Endometrial microvascular endothelial cells (primary cell): ENCODE results near the gene TLR10. TPM values are rescaled to one million over a fixed set of nuclear protein-coding genes. Genes with fewer than 3 reads are reported as not detected.
"Not testable (repeated sequence)": the region's sequence is repeated elsewhere in the genome, so short reads cannot be mapped to it uniquely, and the experiment has no call there.

Source experiments
- in situ Hi-C: cut with HindIII; loops from 2 replicates; pipeline ENCODE4 v1.10.0; 2017; ENCODE audit warnings: low sequenced_read_pairs, low pct_unique_long_range_greater_than_20kb; ENCODE audit errors: inconsistent ontology term
- total RNA-seq: library from RNA; depleted of rRNA; stranded (reverse); fragments of >200 nt; gene quantifications from one replicate; pipeline ENCODE4 v1.2.3, GENCODE V29; 2015; ENCODE audit errors: inconsistent ontology term

TLR10 gene
- total RNA-seq, 1 donor from 2014 or later, result not detected

GRCh38 chr4:38774181-38774955 lies 8.4 kb downstream of the TLR10 start:
- in situ Hi-C loops, result no loop called here

DNA sequence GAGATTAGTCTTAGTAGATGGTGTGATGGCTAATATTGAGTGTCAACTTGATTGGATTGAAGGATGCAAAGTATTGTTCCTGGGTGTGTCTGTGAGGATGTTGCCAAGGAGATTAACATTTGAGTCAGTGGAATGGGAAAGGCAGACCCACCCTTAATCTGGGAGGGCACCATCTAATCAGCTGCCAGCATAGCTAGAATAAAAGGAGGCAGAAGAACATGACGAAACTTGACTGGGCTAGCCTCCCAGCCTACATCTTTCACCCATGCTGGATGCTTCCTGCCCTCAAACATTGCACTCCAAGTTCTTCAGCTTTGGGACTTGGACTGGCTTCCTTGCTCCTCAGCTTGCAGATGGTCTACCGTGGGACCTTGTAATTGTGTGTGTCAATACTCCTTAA lies 12.5 kb downstream of the TLR10 start:
- in situ Hi-C loops, result not testable (repeated sequence)

DNA sequence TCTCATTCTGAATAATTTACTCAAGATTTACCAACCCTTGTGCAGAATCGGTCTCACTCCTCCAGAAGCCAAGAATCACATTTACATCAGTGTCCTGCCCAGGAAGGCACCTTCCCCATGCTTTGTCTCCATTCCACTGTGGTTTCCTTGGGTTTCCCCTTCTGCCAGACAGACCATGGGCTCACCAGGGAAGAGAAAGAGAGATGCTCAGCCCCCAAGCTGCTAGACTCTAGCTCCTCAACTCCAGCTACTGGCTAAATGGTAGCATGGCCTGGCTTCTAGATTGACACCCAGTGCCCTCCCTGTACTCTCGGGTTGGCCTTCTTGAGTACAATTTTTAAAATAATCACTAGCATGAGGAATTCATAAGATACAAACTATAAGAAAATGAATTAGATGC lies 12.9 kb downstream of the TLR10 start:
- in situ Hi-C loops, result no loop called here

- in situ Hi-C loops, result no loop called here
Measured at GRCh38 chr4:38769441-38769840, 13.3 kb downstream of the TLR10 start.

GRCh38 chr4:38768968-38769394 lies 13.8 kb downstream of the TLR10 start:
- in situ Hi-C loops, result no loop called here

- in situ Hi-C loops, result not testable (repeated sequence)
Measured at GRCh38 chr4:38766940-38767339, 15.8 kb downstream of the TLR10 start.

DNA sequence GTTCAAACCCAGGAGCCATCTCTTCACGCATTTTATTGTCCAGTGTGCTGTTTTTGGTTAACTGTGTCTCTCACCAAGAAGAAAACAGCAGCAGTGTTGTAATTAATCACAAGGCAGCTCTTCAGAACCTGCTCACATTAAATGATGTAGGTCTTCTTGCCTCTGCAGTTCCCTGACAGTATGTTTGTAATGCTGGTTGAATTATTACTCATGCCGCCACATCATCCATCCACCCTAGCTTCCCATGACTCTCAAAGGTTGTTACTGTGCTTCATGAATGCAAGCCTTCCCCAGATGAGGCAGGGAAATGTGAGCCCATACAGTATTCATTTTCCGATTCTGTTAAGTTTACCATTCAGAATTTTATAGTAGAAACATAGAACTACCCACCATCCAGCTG lies 17.4 kb downstream of the TLR10 start:
- in situ Hi-C loops, result no loop called here

GRCh38 chr4:38764277-38764676 lies 18.5 kb downstream of the TLR10 start:
- in situ Hi-C loops, result no loop called here

GRCh38 chr4:38762560-38762959 lies 20.2 kb downstream of the TLR10 start:
- in situ Hi-C loops, result no loop called here

GRCh38 chr4:38759790-38760122 lies 23.0 kb downstream of the TLR10 start:
- in situ Hi-C loops, result no loop called here

DNA sequence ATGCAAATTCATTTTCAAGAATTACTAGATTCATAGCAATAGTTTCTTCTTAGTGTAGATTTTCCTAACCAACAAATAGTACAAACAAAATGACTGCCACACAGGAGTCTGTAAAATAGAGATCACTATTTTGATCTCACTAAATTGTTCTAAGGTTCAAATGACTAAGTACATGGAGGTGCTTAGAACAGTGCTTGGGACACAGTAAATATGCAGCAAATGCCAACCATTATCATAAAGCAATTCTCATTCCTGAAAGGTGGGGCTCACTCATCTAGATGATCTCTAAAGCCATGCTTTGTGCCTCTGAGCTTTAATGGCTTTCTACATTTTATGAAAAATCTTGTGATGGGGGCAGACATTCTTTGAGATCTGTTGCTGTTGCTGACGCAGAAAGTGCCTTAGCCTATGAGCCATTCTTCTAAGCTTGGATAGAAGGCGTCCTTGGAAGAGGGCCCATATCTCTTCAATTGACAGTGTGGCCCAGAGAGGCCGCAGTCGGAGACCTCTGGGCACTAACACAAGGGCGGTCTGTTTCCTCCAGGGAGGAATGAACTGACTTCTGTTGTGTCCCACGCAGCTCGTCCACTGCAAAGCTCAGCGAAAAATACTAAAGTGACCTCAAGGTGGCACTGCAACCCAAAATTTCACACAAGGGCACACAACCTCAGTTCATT lies 23.5 kb downstream of the TLR10 start:
- in situ Hi-C loops, result no loop called here

GRCh38 chr4:38757945-38758600 lies 24.7 kb downstream of the TLR10 start:
- in situ Hi-C loops, result no loop called here

GRCh38 chr4:38752941-38753806 lies 29.6 kb downstream of the TLR10 start:
- in situ Hi-C loops, result no loop called here

GRCh38 chr4:38752372-38752940 lies 30.3 kb downstream of the TLR10 start:
- in situ Hi-C loops, result no loop called here

DNA sequence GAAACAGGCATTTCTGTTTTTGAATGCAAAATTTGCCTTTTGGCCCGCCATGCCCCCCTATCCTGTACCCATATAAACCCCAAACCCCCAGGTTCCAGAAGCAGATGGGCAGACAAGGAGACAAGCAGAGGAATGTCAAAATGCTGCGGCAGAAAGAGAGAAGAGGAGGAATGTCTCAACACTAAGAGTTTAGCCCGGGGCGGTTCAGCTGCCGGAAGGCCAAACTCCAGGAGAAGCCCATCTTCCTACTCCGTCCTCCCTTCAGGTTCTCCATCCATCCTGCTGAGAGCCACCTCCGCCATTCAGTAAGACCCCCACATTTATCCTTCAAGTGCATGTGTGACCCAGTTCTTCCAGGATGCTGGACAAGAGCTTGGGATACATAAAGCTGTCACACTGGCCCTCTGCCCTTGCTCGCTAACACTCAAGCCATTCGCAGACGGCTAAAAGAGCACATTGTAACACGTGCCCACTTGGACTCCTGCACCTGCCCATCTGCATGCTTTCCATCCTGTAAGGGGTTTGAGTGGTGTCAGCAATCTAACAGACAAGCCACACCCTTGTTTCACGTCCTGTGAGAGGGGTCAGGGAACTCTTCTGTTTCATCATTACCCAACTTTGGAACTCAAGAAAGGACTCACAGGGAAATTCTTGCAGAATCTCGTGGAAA lies 31.3 kb downstream of the TLR10 start:
- in situ Hi-C loops, result no loop called here

- in situ Hi-C loops, result no loop called here
Measured at GRCh38 chr4:38749336-38749735, 33.5 kb downstream of the TLR10 start.

DNA sequence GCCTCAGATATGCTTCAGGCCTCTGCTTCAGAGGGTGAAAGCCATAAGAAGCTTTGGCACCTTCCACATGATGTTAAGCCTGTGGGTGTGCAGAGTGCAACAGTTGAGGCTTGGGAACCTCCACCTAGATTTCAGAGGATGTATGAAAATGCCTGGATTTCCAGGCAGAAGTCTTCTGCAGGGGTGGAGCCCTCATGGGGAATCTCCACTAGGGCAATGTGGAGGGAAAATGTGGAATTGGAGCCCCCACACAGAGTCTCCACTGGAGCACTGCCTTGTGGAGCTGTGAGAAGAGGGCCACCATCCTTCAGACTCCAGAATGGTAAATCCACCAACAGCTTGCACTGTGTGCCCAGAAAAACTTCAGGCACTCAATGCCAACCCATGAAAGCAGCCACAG lies 35.2 kb downstream of the TLR10 start:
- in situ Hi-C loops, result no loop called here

GRCh38 chr4:38745881-38746280 lies 36.9 kb downstream of the TLR10 start:
- in situ Hi-C loops, result no loop called here
